ENCODE results near the gene LRRC8E.

DNA sequence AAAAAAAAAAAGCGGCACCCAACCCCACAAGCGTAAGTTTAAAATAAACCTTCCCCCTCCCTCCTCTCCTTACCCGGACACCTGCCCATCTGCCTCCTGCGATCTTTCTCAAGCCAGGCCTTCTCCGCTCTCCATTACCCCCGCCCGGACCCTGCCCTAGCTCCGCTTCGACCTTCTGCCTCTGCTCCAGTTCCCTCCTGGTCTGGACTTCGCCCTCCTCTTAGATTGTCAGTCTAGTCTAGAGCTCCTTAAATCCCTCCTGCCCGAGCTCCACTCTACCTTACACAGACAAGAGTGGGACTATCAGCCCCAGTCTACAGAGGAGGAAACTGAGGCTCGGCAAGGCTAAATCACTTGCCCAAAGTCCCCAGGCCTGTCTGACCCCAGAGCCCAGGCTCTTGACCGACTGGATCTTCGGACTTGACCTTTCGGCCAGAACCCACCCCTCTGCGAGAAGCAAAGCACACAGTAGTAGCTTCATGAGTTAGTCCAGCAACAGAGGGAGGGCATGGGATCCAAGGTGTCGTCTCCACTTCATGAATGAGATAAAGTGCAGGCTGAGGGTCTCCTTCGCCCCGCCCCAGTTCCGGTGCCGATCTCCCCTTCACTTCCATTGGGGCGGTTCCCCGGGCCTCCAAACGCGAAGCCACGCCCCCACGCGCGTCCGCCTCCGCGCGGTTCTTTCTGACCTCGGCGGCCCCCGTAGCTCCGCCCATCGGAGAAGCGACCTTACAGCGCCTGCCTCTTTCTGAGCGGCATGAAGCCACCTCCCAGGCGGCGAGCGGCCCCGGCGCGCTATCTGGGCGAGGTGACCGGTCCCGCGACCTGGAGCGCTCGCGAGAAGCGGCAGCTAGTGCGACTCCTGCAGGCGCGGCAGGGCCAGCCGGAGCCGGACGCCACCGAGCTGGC lies 31.6 kb downstream of the LRRC8E start, which contains the start of gene SNAPC2:
- TF ChIP-seq, protein P1, sequence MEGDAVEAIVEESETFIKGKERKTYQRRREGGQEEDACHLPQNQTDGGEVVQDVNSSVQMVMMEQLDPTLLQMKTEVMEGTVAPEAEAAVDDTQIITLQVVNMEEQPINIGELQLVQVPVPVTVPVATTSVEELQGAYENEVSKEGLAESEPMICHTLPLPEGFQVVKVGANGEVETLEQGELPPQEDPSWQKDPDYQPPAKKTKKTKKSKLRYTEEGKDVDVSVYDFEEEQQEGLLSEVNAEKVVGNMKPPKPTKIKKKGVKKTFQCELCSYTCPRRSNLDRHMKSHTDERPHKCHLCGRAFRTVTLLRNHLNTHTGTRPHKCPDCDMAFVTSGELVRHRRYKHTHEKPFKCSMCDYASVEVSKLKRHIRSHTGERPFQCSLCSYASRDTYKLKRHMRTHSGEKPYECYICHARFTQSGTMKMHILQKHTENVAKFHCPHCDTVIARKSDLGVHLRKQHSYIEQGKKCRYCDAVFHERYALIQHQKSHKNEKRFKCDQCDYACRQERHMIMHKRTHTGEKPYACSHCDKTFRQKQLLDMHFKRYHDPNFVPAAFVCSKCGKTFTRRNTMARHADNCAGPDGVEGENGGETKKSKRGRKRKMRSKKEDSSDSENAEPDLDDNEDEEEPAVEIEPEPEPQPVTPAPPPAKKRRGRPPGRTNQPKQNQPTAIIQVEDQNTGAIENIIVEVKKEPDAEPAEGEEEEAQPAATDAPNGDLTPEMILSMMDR (IDR thresholded peaks at IDR 0.05): peak in 1 of 7 experiments; percentile 20
- peak in 2 of 3 donors; percentile 39 to 46 for TF ChIP-seq POLR2A (IDR thresholded peaks at IDR 0.05)

Data from body of pancreas (tissue), 4 donors.